ENCODE data around the gene WWTR1. TPM values are rescaled to one million over a fixed set of nuclear protein-coding genes. Genes with fewer than 3 reads are reported as not detected.

The WWTR1 gene
- total and polyA plus RNA-seq, 8 donors: 15.4 to 116 (median 61.4) TPM

- Histone ChIP-seq H3K9me3 (no peaks in the 10 kb centered on the region), H3K27me3 (no peaks in the 10 kb centered on the region), H3K36me3 (no peaks in the 10 kb centered on the region), H3K4me3 (no peak overlapping the region), H3K4me1 (peaks cover 43 to 87% (median 64%) of the 10 kb centered on the region in 4 donors), H3K27ac (peak overlapping the region in 4 of 5 donors; percentile 57 to 84 (median 66))
- DNase-seq: peak in 1 of 2 donors; percentile 59
- 12 to 37% (median 30%) methylated on average over 8 of the region's 8 CpGs for WGBS, 5 donors
- no peak for TF ChIP-seq POLR2A (IDR thresholded peaks at IDR 0.05)
- peak in 1 of 3 donors; percentile 18 for TF ChIP-seq POLR2AphosphoS5 (IDR thresholded peaks at IDR 0.05)
- intact Hi-C loops (cut with DNase I; ENCODE audit: low total_unique reads): no loop called here
Observed at GRCh38 chr3:149581681-149582370, 76.0 kb downstream of the WWTR1 start.

- intact Hi-C loops (cut with DNase I; ENCODE audit: low total_unique reads): no loop called here
- WGBS, 5 donors: 51 to 80% (median 71%) methylated on average over 2 of the region's 2 CpGs
Observed at GRCh38 chr3:149581248-149581647, 76.6 kb downstream of the WWTR1 start.

GRCh38 chr3:149579838-149580542 is 77.8 kb downstream of the WWTR1 start:
- peak overlapping the region in 3 of 5 donors; percentile 31 to 84 (median 53) for H3K27ac ChIP-seq
- no peak for TF ChIP-seq CTCF (IDR thresholded peaks at IDR 0.05)
- no peak for TF ChIP-seq POLR2AphosphoS5 (IDR thresholded peaks at IDR 0.05)
- TF ChIP-seq EP300 (IDR thresholded peaks at IDR 0.05): no peak
- no peak for TF ChIP-seq POLR2A (IDR thresholded peaks at IDR 0.05)
- intact Hi-C loops (cut with DNase I; ENCODE audit: low total_unique reads): loop anchor here (10.0 kb wide), 1 partner anchor 75 kb away; the partner anchor contains the start of gene WWTR1

More at GRCh38 chr3:149581248-149581647, 76.6 kb downstream of the WWTR1 start:
- Histone ChIP-seq H3K27me3 (no peaks in the 10 kb centered on the region), H3K36me3 (no peaks in the 10 kb centered on the region), H3K27ac (peak overlapping the region in 4 of 5 donors; percentile 57 to 84 (median 66)), H3K4me3 (no peak overlapping the region), H3K9me3 (no peaks in the 10 kb centered on the region), H3K4me1 (peaks cover 44 to 87% (median 66%) of the 10 kb centered on the region in 4 donors)
- no peak for TF ChIP-seq POLR2A (IDR thresholded peaks at IDR 0.05)
- TF ChIP-seq POLR2AphosphoS5 (IDR thresholded peaks at IDR 0.05): no peak
- TF ChIP-seq CTCF (IDR thresholded peaks at IDR 0.05): no peak
- no peak for TF ChIP-seq EP300 (IDR thresholded peaks at IDR 0.05)
- DNase-seq: no peak

GRCh38 chr3:149579161-149579560 is 78.7 kb downstream of the WWTR1 start:
- H3K9me3 ChIP-seq: no peaks in the 10 kb centered on the region
- H3K4me3 ChIP-seq: no peak overlapping the region
- 76 to 88% (median 83%) methylated on average over 1 of the region's 1 CpG for WGBS, 5 donors
- DNase-seq: no peak
- peaks cover 58 to 98% (median 82%) of the 10 kb centered on the region in 4 donors for H3K4me1 ChIP-seq
- intact Hi-C loops (cut with DNase I; ENCODE audit: low total_unique reads): loop anchor here (10.0 kb wide), 1 partner anchor 76 kb away; the partner anchor contains the start of gene WWTR1
- TF ChIP-seq POLR2AphosphoS5 (IDR thresholded peaks at IDR 0.05) (no peak), CTCF (IDR thresholded peaks at IDR 0.05) (no peak), POLR2A (IDR thresholded peaks at IDR 0.05) (no peak), EP300 (IDR thresholded peaks at IDR 0.05) (no peak)
- peak overlapping the region in 3 of 5 donors; percentile 6 to 84 (median 53) for H3K27ac ChIP-seq
- H3K27me3 ChIP-seq: no peaks in the 10 kb centered on the region
- no peaks in the 10 kb centered on the region for H3K36me3 ChIP-seq

More at GRCh38 chr3:149579838-149580542, 77.8 kb downstream of the WWTR1 start:
- Histone ChIP-seq H3K27me3 (no peaks in the 10 kb centered on the region), H3K4me1 (peaks cover 57 to 98% (median 77%) of the 10 kb centered on the region in 4 donors), H3K9me3 (no peaks in the 10 kb centered on the region), H3K36me3 (no peaks in the 10 kb centered on the region), H3K4me3 (no peak overlapping the region)
- WGBS, 5 donors: 49 to 69% (median 69%) methylated on average over 4 of the region's 4 CpGs
- DNase-seq: no peak
